GM12878 (cell line): ENCODE data around the gene RGS6. TPM values are rescaled to one million over a fixed set of nuclear protein-coding genes. Genes with fewer than 3 reads are reported as not detected.

Experiments
- ATAC-seq: fragments of 200-7000 bp; cut with Tn5 transposase; 3 replicates; pipeline ENCODE4 v1.9.1; 2020; ENCODE audit warnings: mild to moderate bottlenecking, moderate library complexity
- BruUV-seq: library from RNA; stranded (reverse); fragments of 400-500 nt; replicated peaks from 2 replicates; lab custom pipeline; 2021; lab: Mats Ljungman, UMichigan
- CTCF ChIA-PET: fragments of 300-600 bp; sonication (Branson Sonifier 250); formaldehyde crosslinking; extraction: SDS; loops from one replicate; lab custom pipeline; 2021; ENCODE audit warnings: inconsistent platforms; lab: Yijun Ruan, JAX
- POLR2A ChIA-PET: fragments of 350-600 bp; formaldehyde crosslinking; extraction: SDS; loops from one replicate; lab custom pipeline; 2021; ENCODE audit warnings: inconsistent platforms; lab: Charles Lee
- RAD21 ChIA-PET: fragments of 300-600 bp; sonication (Branson Sonifier 250); formaldehyde crosslinking; loops from one replicate; lab custom pipeline; 2023; ENCODE audit warnings: antibody characterized with exemption; ENCODE audit not compliant: unreplicated experiment; lab: Charles Lee
- SMC1A ChIA-PET: fragments of 300-600 bp; sonication (Branson Sonifier 250); formaldehyde crosslinking; loops from one replicate; lab custom pipeline; 2023; ENCODE audit not compliant: unreplicated experiment, uncharacterized antibody; lab: Charles Lee
- DNase-seq: peaks from one replicate; pipeline ENCODE4 v3.0.0-alpha.2; 2011; ENCODE audit warnings: low read depth, low spot score
- FAIRE-seq: peaks from 3 replicates; lab custom pipeline; 2011; peaks lifted over from hg19 to GRCh38; lab: Jason Lieb, UNC
- H2AFZ ChIP-seq: 2 replicates; pipeline ENCODE4 v1.6.0; 2011; ENCODE audit warnings: low read depth, low read length, control low read depth; ENCODE audit not compliant: control insufficient read depth
- H3K27ac ChIP-seq: 2 replicates; pipeline ENCODE4 v1.5.1; 2011; ENCODE audit warnings: control low read depth; ENCODE audit not compliant: control insufficient read depth, insufficient read depth
- H3K27me3 ChIP-seq, 2 experiments: replicated peaks in 1 of 2; 2 replicates each; pipeline versions ENCODE4 v1.6.0 to v1.6.1; 2011; ENCODE audit warnings: low read length in 1 of 2; ENCODE audit not compliant: control insufficient read depth in 2 of 2, insufficient read depth in 2 of 2
- H3K36me3 ChIP-seq, 2 experiments: 2 replicates each; pipeline ENCODE4 v1.5.1; 2011; ENCODE audit warnings: low read length in 1 of 2; ENCODE audit not compliant: control insufficient read depth in 2 of 2, insufficient read depth in 2 of 2
- H3K4me1 ChIP-seq: 2 replicates; pipeline ENCODE4 v1.6.1; 2011; ENCODE audit warnings: mild to moderate bottlenecking, low read length, moderate library complexity, mixed read lengths; ENCODE audit not compliant: control insufficient read depth, insufficient read depth
- H3K4me2 ChIP-seq: 2 replicates; pipeline ENCODE4 v1.6.0; 2011; ENCODE audit warnings: control low read depth; ENCODE audit not compliant: control insufficient read depth, insufficient read depth
- H3K4me3 ChIP-seq: fragments of 200-600 bp; sonication (generic); 2 replicates; pipeline ENCODE4 v1.5.1; 2016
- H3K79me2 ChIP-seq: 2 replicates; pipeline ENCODE4 v1.6.0; 2011; ENCODE audit warnings: low read length; ENCODE audit not compliant: control insufficient read depth, insufficient read depth
- H3K9ac ChIP-seq: 2 replicates; pipeline ENCODE4 v1.8.0; 2011; ENCODE audit warnings: low read length, control low read depth, mixed read lengths; ENCODE audit not compliant: control insufficient read depth, insufficient read depth
- H3K9me3 ChIP-seq: replicated peaks from 3 replicates; pipeline ENCODE4 v1.5.1; 2011; ENCODE audit warnings: mild to moderate bottlenecking, low read length; ENCODE audit not compliant: control insufficient read depth, insufficient read depth
- H4K20me1 ChIP-seq: 2 replicates; pipeline ENCODE4 v1.6.0; 2011; ENCODE audit not compliant: control insufficient read depth, insufficient read depth
- BHLHE40 ChIP-seq, 2 experiments: fragments of 450-650 bp in 1 of 2; IDR thresholded peaks; 2 replicates each; pipeline ENCODE4 v1.6.1; 2011 to 2017; ENCODE audit warnings: low read depth in 2 of 2, borderline replicate concordance in 1 of 2, improper control_type of control experiment in 1 of 2, low read length in 1 of 2, mild to moderate bottlenecking in 1 of 2
- CREB1 ChIP-seq: IDR thresholded peaks from 2 replicates; pipeline ENCODE4 v1.6.1; 2012; ENCODE audit warnings: low read depth, mild to moderate bottlenecking, inconsistent platforms
- CREM ChIP-seq: IDR thresholded peaks from 2 replicates; pipeline ENCODE4 v1.6.1; 2014; ENCODE audit warnings: antibody characterized with exemption, low read depth
- DPF2 ChIP-seq: fragments of 450-650 bp; IDR thresholded peaks from 2 replicates; pipeline ENCODE4 v1.6.1; 2017; ENCODE audit warnings: mild to moderate bottlenecking
- EP300 ChIP-seq, 2 experiments: fragments of 150-350 bp in 1 of 2; IDR thresholded peaks; 2 replicates each; pipeline ENCODE4 v1.6.1; 2011 to 2012; ENCODE audit warnings: low read depth in 2 of 2, low read length in 2 of 2, borderline replicate concordance in 1 of 2, improper control_type of control experiment in 1 of 2, inconsistent platforms in 1 of 2; ENCODE audit not compliant: control insufficient read depth in 1 of 2
- IKZF1 ChIP-seq: fragments of 450-650 bp; conservative IDR thresholded peaks from 2 replicates; pipeline ENCODE4 v1.6.1; 2017; ENCODE audit warnings: antibody characterized with exemption, mild to moderate bottlenecking
- IKZF2 ChIP-seq, 2 experiments: fragments of 450-650 bp; IDR thresholded peaks; 2 replicates each; pipeline ENCODE4 v1.6.1; 2017; ENCODE audit warnings: mild to moderate bottlenecking in 2 of 2, moderate library complexity in 2 of 2
- IRF3 ChIP-seq: fragments of 450-650 bp; IDR thresholded peaks from 2 replicates; pipeline ENCODE4 v1.6.1; 2014; ENCODE audit warnings: mild to moderate bottlenecking
- NBN ChIP-seq: fragments of 450-650 bp; IDR thresholded peaks from 2 replicates; pipeline ENCODE4 v1.6.1; 2016
- RAD21 ChIP-seq: IDR thresholded peaks from 2 replicates; pipeline ENCODE4 v1.6.1; 2011; ENCODE audit warnings: mild to moderate bottlenecking, low read depth, low read length, moderate library complexity; ENCODE audit not compliant: insufficient read depth
- RELA ChIP-seq: fragments of 450-650 bp; IDR thresholded peaks from 2 replicates; pipeline ENCODE4 v1.8.0; 2014; ENCODE audit warnings: borderline replicate concordance; ENCODE audit not compliant: partially characterized antibody
- SPI1 ChIP-seq: IDR thresholded peaks from 2 replicates; pipeline ENCODE4 v1.6.1; 2011; ENCODE audit warnings: low read depth, mild to moderate bottlenecking, low read length, moderate library complexity, borderline replicate concordance; ENCODE audit not compliant: insufficient read depth
- YY1 ChIP-seq: IDR thresholded peaks from 2 replicates; pipeline ENCODE4 v1.6.1; 2011; ENCODE audit warnings: low read depth, mild to moderate bottlenecking, low read length
- ZBTB33 ChIP-seq: fragments of 450-650 bp; IDR thresholded peaks from 2 replicates; pipeline ENCODE4 v1.6.1; 2017; ENCODE audit warnings: mild to moderate bottlenecking
- WGBS: methylation state at CpG from one replicate; pipeline ENCODE4 v1.1.6; 2016; ENCODE audit warnings: low lambda C conversion rate; ENCODE audit not compliant: insufficient replicate concordance, insufficient coverage; ENCODE audit errors: missing lambda C conversion rate; 5-methylcytosine and 5-hydroxymethylcytosine counted together
- in situ Hi-C: fragments of 300-500 bp; cut with MboI; formaldehyde crosslinking; loops from 9 replicates; pipeline ENCODE4 v1.14.3; 2018; ENCODE audit warnings: mixed read lengths
- intact Hi-C: fragments of 100-400 bp; cut with micrococcal nuclease; formaldehyde crosslinking; loops from one replicate; pipeline ENCODE4 v1.14.2; 2022; ENCODE audit not compliant: unreplicated experiment
- polyA plus RNA-seq, 11 experiments: library from polyadenylated mRNA; depleted of rRNA in 4 of 11; unstranded in 6 of 11; stranded (reverse) in 5 of 11; fragments of >200 nt; fragmentation: Nextera tagmentation in 4 of 11; fragmentation: Illumina TruSeq in 1 of 11; extraction: Ambion mirVana in 4 of 11; extraction: Trizol in 1 of 11; gene quantifications; 1 replicate in 1 of 11; 2 replicates in 10 of 11; pipeline versions ENCODE4 v1.2.1 to v1.2.3, GENCODE V29; 2011 to 2016; ENCODE audit warnings: inconsistent platforms in 2 of 11, missing spikeins in 2 of 11, low read depth in 1 of 11
- total RNA-seq, 4 experiments: library from RNA; depleted of rRNA in 3 of 4; stranded (reverse); fragments of >200 nt in 3 of 4; fragmentation: Illumina TruSeq in 1 of 4; extraction: Trizol in 1 of 4; gene quantifications; 2 replicates each; pipeline versions ENCODE4 v1.2.1 to v1.2.3, GENCODE V29; 2013 to 2021

RGS6 gene
- total and polyA plus RNA-seq, 10 of the 15 experiments (the other 5 are each of a cell fraction or from before 2014, with no cell fraction given): 3.9 to 18.1 (median 12.4) TPM

- Histone ChIP-seq H3K4me3 (no peak overlapping the region), H3K4me2 (no peak overlapping the region), H3K4me1 (peaks cover 21% of the 10 kb centered on the region), H4K20me1 (no peaks in the 10 kb centered on the region), H2AFZ (no peak overlapping the region), H3K27me3 (peaks cover 0 to 2% of the 10 kb centered on the region in 2 experiments; a peak in 2 of 4 replicates), H3K79me2 (no peaks in the 10 kb centered on the region), H3K36me3 (no peaks in the 10 kb centered on the region), H3K27ac (no peak overlapping the region), H3K9me3 (no peaks in the 10 kb centered on the region; the same call in 1 of the 3 replicates), H3K9ac (no peak overlapping the region)
- POLR2A ChIA-PET: no interaction called here
- intact Hi-C loops (no loop called here), in situ Hi-C loops (no loop called here)
- RAD21 ChIA-PET: interaction anchor here (0.8 to 1.0 kb wide), 2 partner anchors 83 to 111 kb away, joined by 4 read pairs; no protein-coding TSS in a partner anchor
- ATAC-seq (no peak; the same call in 2 of the 3 replicates), DNase-seq (no peak), FAIRE-seq (no peak)
- SMC1A ChIA-PET: interaction anchor here (1.7 kb wide), 1 partner anchor 294 kb away, joined by 5 read pairs; the partner anchor contains the start of gene DPF3
- 64% methylated on average over 12 of the region's 16 CpGs for WGBS
- no TSS peak for BruUV-seq
- CTCF ChIA-PET: interaction anchor here (2.0 kb wide), 1 partner anchor 86 kb away, joined by 5 read pairs; no protein-coding TSS in a partner anchor
- TF ChIP-seq EP300 (IDR thresholded peaks at IDR 0.05; ENCODE audit: borderline replicate concordance in 1 of 2, control insufficient read depth in 1 of 2, low read depth in 2 of 2, low read length in 2 of 2): no peak
- TF ChIP-seq NBN: no peak
- 0 out of 2 replicates have a peak, but pooled peaks have one; percentile 20 for TF ChIP-seq DPF2
- peak; percentile 16; the same call in 1 of the 2 replicates for TF ChIP-seq SPI1
- no peak for TF ChIP-seq RELA
- TF ChIP-seq BHLHE40 (IDR thresholded peaks at IDR 0.05; ENCODE audit: borderline replicate concordance in 1 of 2, low read depth in 2 of 2, low read length in 1 of 2): no peak
- peak; percentile 60 for TF ChIP-seq IKZF1
- no peak for TF ChIP-seq YY1
- TF ChIP-seq RAD21: no peak
- TF ChIP-seq ZBTB33: no peak
- no peak for TF ChIP-seq CREB1
- peak in 1 of 2 experiments; percentile 20; a peak in 1 of 4 replicates for TF ChIP-seq IKZF2 (IDR thresholded peaks at IDR 0.05)
- no peak for TF ChIP-seq IRF3
- no peak for TF ChIP-seq CREM
These were observed 667.6 kb downstream of the RGS6 start for GRCh38 chr14:72599579-72600470.
